Activated CD8-positive, alpha-beta T cell treated with anti-CD3 and anti-CD28 coated beads for 36 hours (primary cell): ENCODE results near the gene FREY1. TPM values are rescaled to one million over a fixed set of nuclear protein-coding genes. Genes with fewer than 3 reads are reported as not detected.

Experiments used
- ATAC-seq: fragments of 200-7000 bp; cut with Tn5 transposase; one replicate; pipeline ENCODE4 v1.10.0; 2021; ENCODE audit warnings: mild to moderate bottlenecking, moderate library complexity
- CTCF ChIA-PET: fragments of 350-600 bp; sonication (Branson Sonifier 250); formaldehyde crosslinking; loops from one replicate; lab custom pipeline; 2021; ENCODE audit warnings: antibody characterized with exemption; lab: Charles Lee
- POLR2A ChIA-PET: fragments of 350-600 bp; sonication (Branson Sonifier 250); formaldehyde crosslinking; loops from one replicate; lab custom pipeline; 2021; ENCODE audit warnings: antibody characterized with exemption; lab: Charles Lee
- DNase-seq: peaks from one replicate; pipeline ENCODE4 v3.0.0-alpha.2; 2020
- H3K27ac Mint-ChIP-seq: one replicate; pipeline ENCODE4 v1.8.0; 2021; ENCODE audit warnings: mild to moderate bottlenecking, mixed read lengths
- H3K27me3 Mint-ChIP-seq: one replicate; pipeline ENCODE4 v1.8.0; 2021; ENCODE audit warnings: mixed read lengths
- H3K36me3 Mint-ChIP-seq: one replicate; pipeline ENCODE4 v1.8.0; 2021; ENCODE audit warnings: low read depth, mixed read lengths
- H3K4me1 Mint-ChIP-seq: one replicate; pipeline ENCODE4 v1.8.0; 2021; ENCODE audit warnings: low read depth, mixed read lengths
- H3K4me3 Mint-ChIP-seq: one replicate; pipeline ENCODE4 v1.8.0; 2021; ENCODE audit warnings: mild to moderate bottlenecking, moderate library complexity, mixed read lengths
- H3K9me3 Mint-ChIP-seq: one replicate; pipeline ENCODE4 v1.8.0; 2021; ENCODE audit warnings: mixed read lengths
- CTCF ChIP-seq: fragments of 200-600 bp; IDR thresholded peaks from one replicate; pipeline ENCODE4 v1.8.0; 2022; ENCODE audit warnings: antibody characterized with exemption, mild to moderate bottlenecking
- intact Hi-C: fragments of 100-400 bp; cut with micrococcal nuclease; formaldehyde crosslinking; loops from one replicate; pipeline ENCODE4 v1.10.0; 2022
- total RNA-seq, 2 experiments: library from RNA; stranded (reverse); gene quantifications; one replicate each; pipeline ENCODE4 v1.2.3, GENCODE V29; 2021

Gene FREY1
- total RNA-seq, 2 experiments from 2014 or later: 0.43 to 0.72 TPM

- ChIA-PET CTCF (no interaction called here), POLR2A (no interaction called here)
- H3K4me1 Mint-ChIP-seq: peaks cover 23% of the 10 kb centered on the region
- no peak for DNase-seq
- intact Hi-C loops: loop anchor here (2.0 kb wide), 1 partner anchor 73 kb away; the partner anchor contains the start of gene CRY2
- H3K9me3 Mint-ChIP-seq: no peaks in the 10 kb centered on the region
- H3K27me3 Mint-ChIP-seq: peaks cover 5% of the 10 kb centered on the region
- H3K36me3 Mint-ChIP-seq: peaks cover 11% of the 10 kb centered on the region
- ATAC-seq: no peak
- peak overlapping the region; percentile 37 for H3K4me3 Mint-ChIP-seq
- no peak for TF ChIP-seq CTCF
- H3K27ac Mint-ChIP-seq: no peak overlapping the region
Measured at GRCh38 chr11:45919806-45920530, 12.9 kb upstream of the FREY1 start.

- Mint-ChIP-seq H3K9me3 (no peaks in the 10 kb centered on the region), H3K36me3 (peaks cover 11% of the 10 kb centered on the region), H3K4me1 (peaks cover 23% of the 10 kb centered on the region), H3K4me3 (peak overlapping the region; percentile 89), H3K27ac (peak overlapping the region; percentile 97), H3K27me3 (peaks cover 5% of the 10 kb centered on the region)
- ATAC-seq: no peak
- intact Hi-C loops: loop anchor here (2.0 kb wide), 1 partner anchor 72 kb away; the partner anchor contains the start of gene CRY2
- TF ChIP-seq CTCF: no peak
- POLR2A ChIA-PET: no interaction called here
- no peak for DNase-seq
- CTCF ChIA-PET: interaction anchor here (0.9 to 2.0 kb wide), 4 partner anchors 11 to 147 kb away, joined by 3 to 5 read pairs (median 4); no protein-coding TSS in a partner anchor
Measured at GRCh38 chr11:45918962-45919675, 12.0 kb upstream of the FREY1 start.

- CTCF ChIA-PET: interaction anchor here (0.9 to 2.0 kb wide), 6 partner anchors 12 to 199 kb away, joined by 3 to 5 read pairs (median 4); no protein-coding TSS in a partner anchor
- POLR2A ChIA-PET: interaction anchor here (0.9 to 1.5 kb wide), 3 partner anchors 9 to 41 kb away, joined by 3 read pairs; no protein-coding TSS in a partner anchor
- DNase-seq (peak; percentile 74), ATAC-seq (peak; percentile 18)
- Mint-ChIP-seq H3K9me3 (no peaks in the 10 kb centered on the region), H3K4me3 (peak overlapping the region; percentile 89), H3K4me1 (peaks cover 23% of the 10 kb centered on the region), H3K36me3 (peaks cover 11% of the 10 kb centered on the region), H3K27ac (peak overlapping the region; percentile 97), H3K27me3 (peaks cover 5% of the 10 kb centered on the region)
- intact Hi-C loops: loop anchor here (2.0 kb wide), 1 partner anchor 72 kb away; the partner anchor contains the start of gene CRY2
- TF ChIP-seq CTCF: no peak
Measured at GRCh38 chr11:45918331-45918941, 11.4 kb upstream of the FREY1 start.

- peaks cover 11% of the 10 kb centered on the region for H3K36me3 Mint-ChIP-seq
- no peaks in the 10 kb centered on the region for H3K9me3 Mint-ChIP-seq
- H3K27me3 Mint-ChIP-seq: peaks cover 2% of the 10 kb centered on the region
- ChIA-PET CTCF (interaction anchor here (0.9 to 2.0 kb wide), 7 partner anchors 44 to 200 kb away, joined by 3 to 5 read pairs (median 3); no protein-coding TSS in a partner anchor), POLR2A (interaction anchor here (0.9 to 1.7 kb wide), 10 partner anchors 9 to 113 kb away, joined by 3 to 7 read pairs (median 3); partner anchors contain the start of genes CRY2 and SLC35C1)
- peak within 1 kb of the TSS; percentile 89 for H3K4me3 Mint-ChIP-seq
- peak within 1 kb of the TSS; percentile 97 for H3K27ac Mint-ChIP-seq
- no peak for TF ChIP-seq CTCF
- peaks cover 21% of the 10 kb centered on the region for H3K4me1 Mint-ChIP-seq
- DNase-seq (peak; percentile 97), ATAC-seq (peak; percentile 91)
- intact Hi-C loops: loop anchor here (2.0 kb wide), 1 partner anchor 71 kb away; the partner anchor contains the start of gene CRY2
Measured at GRCh38 chr11:45917623-45918330, 10.7 kb upstream of the FREY1 start, which contains the start of gene PEX16. PEX16 (minus strand) TSS chr11:45917877; CDS start chr11:45917811, 66 bp downstream.
